Testis (tissue), 2 donors: ENCODE results near the gene SIK2.

Experiments used
- CTCF ChIP-seq, 3 experiments: fragments of 450-650 bp in 2 of 3; fragments of 200-600 bp in 1 of 3; sonication (generic) in 1 of 3; IDR thresholded peaks; one replicate each; pipeline ENCODE4 v1.5.1; 2016 to 2019; ENCODE audit warnings: antibody characterized with exemption in 3 of 3, mild to moderate bottlenecking in 2 of 3, moderate library complexity in 1 of 3
- POLR2A ChIP-seq: fragments of 450-650 bp; IDR thresholded peaks from one replicate; pipeline ENCODE4 v1.6.1; 2017; ENCODE audit warnings: antibody characterized with exemption, mild to moderate bottlenecking, moderate library complexity

GRCh38 chr11:111634981-111635705 lies 32.9 kb downstream of the SIK2 start:
- TF ChIP-seq POLR2A, result no peak
- no peak for TF ChIP-seq CTCF (IDR thresholded peaks at IDR 0.05)
